Large intestine (tissue), 3 donors: ENCODE data around the gene GRK5. TPM values are rescaled to one million over a fixed set of nuclear protein-coding genes. Genes with fewer than 3 reads are reported as not detected.

ENCODE experiments used
- DNase-seq, 2 donors: peaks; one replicate each; pipeline versions ENCODE4 v3.0.0 to v3.0.0-alpha.2; 2013
- H3K27ac ChIP-seq: one replicate; pipeline ENCODE4 v1.5.1; 2013; ENCODE audit warnings: low read length
- H3K27me3 ChIP-seq: 2 replicates; pipeline ENCODE4 v1.6.1; 2013; ENCODE audit warnings: low read length; ENCODE audit not compliant: control insufficient read depth, insufficient read depth
- H3K36me3 ChIP-seq: 2 replicates; pipeline ENCODE4 v1.6.1; 2013; ENCODE audit warnings: low read length; ENCODE audit not compliant: control insufficient read depth, insufficient read depth
- H3K4me1 ChIP-seq: one replicate; pipeline ENCODE4 v1.6.1; 2013; ENCODE audit warnings: low read length; ENCODE audit not compliant: control insufficient read depth, insufficient read depth
- H3K4me3 ChIP-seq: one replicate; pipeline ENCODE4 v1.5.1; 2013; ENCODE audit warnings: low read length
- H3K9me3 ChIP-seq: one replicate; pipeline ENCODE4 v1.6.1; 2013; ENCODE audit warnings: mild to moderate bottlenecking, low read depth, low read length, moderate library complexity; ENCODE audit not compliant: control insufficient read depth
- WGBS: methylation state at CpG from one replicate; pipeline ENCODE4 v1.1.5; 2013; ENCODE audit warnings: low lambda C conversion rate; ENCODE audit not compliant: insufficient coverage; 5-methylcytosine and 5-hydroxymethylcytosine counted together
- polyA plus RNA-seq: library from polyadenylated mRNA; unstranded; fragments of 120-200 nt; gene quantifications from one replicate; pipeline ENCODE4 v1.2.1, GENCODE V29; 2013

Gene GRK5
- polyA plus RNA-seq, 1 donor, result 38.8 TPM

- H3K4me1 ChIP-seq, result peaks cover 15% of the 10 kb centered on the region
Observed at GRCh38 chr10:119364645-119365600, 157.6 kb downstream of the GRK5 start.

GRCh38 chr10:119365773-119366599 lies 158.6 kb downstream of the GRK5 start:
- H3K4me1 ChIP-seq, result peaks cover 15% of the 10 kb centered on the region
- H3K4me3 ChIP-seq, result no peak overlapping the region
- no peaks in the 10 kb centered on the region for H3K27me3 ChIP-seq
- no peak for DNase-seq
- H3K27ac ChIP-seq, result no peak overlapping the region
- no peaks in the 10 kb centered on the region for H3K9me3 ChIP-seq
- WGBS, result no CpG with 5 or more reads among the region's 12 CpGs
- no peaks in the 10 kb centered on the region for H3K36me3 ChIP-seq

More at GRCh38 chr10:119364645-119365600, 157.6 kb downstream of the GRK5 start:
- WGBS, result 43% methylated on average over 4 of the region's 11 CpGs
- Histone ChIP-seq H3K36me3 (no peaks in the 10 kb centered on the region), H3K27me3 (no peaks in the 10 kb centered on the region), H3K4me3 (no peak overlapping the region), H3K9me3 (peaks cover 6% of the 10 kb centered on the region), H3K27ac (no peak overlapping the region)
- no peak for DNase-seq

DNA sequence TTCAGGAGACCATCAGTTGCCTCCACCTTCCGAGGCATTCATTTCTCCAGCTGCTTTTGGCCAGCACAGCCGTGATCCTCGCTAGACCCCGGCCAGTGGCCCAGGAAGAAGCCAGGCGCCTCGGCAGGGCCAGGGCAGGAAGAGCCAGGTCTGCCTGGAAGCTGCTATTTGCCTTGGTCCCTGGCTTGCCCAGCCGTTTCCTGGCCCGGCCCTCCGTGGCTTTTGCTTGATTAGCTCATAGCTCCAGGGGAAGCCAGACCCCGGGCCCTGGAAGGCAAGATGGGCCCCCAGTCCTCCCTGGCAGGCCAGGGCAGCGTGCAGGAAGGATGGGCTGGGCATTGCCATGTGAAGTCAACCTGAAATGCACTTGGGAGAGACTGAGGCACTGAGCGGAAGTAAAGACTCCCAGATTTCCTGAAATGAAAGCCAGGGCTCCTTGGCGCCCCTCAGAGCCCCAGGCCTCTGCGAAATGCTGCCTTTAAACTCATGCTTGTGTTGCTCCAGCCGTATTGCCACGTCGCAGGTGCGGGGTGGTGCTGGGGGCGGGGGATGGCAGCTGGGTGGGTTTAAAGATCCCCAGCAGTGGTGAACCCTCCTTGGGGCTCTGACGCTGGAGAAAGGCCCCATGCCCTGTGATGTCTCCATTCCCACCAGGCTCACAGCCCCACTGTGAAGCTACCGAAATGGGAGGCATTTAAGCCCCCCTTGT lies 160.6 kb downstream of the GRK5 start:
- no CpG with 5 or more reads among the region's 21 CpGs for WGBS
- no peak for DNase-seq
- no peaks in the 10 kb centered on the region for H3K9me3 ChIP-seq
- H3K27ac ChIP-seq, result no peak overlapping the region
- no peaks in the 10 kb centered on the region for H3K27me3 ChIP-seq
- no peaks in the 10 kb centered on the region for H3K36me3 ChIP-seq
- H3K4me3 ChIP-seq, result no peak overlapping the region
- H3K4me1 ChIP-seq, result no peaks in the 10 kb centered on the region

DNA sequence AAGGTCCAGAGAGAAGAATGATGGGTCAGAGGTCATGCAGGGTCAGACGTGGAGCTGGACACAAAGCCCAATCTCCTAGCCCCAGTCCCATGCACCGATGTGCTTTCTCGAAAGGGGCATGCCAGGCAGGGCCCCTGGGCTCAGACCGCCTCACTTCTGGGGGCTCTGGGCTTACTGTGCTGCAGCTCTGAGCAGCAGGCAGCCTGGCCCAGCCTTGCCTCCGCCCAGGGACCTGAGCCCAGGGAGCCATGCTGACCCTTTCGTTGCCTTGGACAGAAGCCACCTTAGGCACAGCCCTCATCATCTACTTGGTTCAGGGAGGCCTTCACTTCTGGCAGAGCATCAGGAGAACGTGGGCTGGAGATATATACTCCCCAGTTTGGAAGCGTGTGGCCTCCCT lies 161.2 kb downstream of the GRK5 start:
- H3K36me3 ChIP-seq, result no peaks in the 10 kb centered on the region
- no peaks in the 10 kb centered on the region for H3K4me1 ChIP-seq
- H3K4me3 ChIP-seq, result no peak overlapping the region
- H3K9me3 ChIP-seq, result no peaks in the 10 kb centered on the region
- H3K27me3 ChIP-seq, result no peaks in the 10 kb centered on the region
- H3K27ac ChIP-seq, result peak overlapping the region; percentile 8
- no CpG with 5 or more reads among the region's 8 CpGs for WGBS
- DNase-seq, result no peak

DNA sequence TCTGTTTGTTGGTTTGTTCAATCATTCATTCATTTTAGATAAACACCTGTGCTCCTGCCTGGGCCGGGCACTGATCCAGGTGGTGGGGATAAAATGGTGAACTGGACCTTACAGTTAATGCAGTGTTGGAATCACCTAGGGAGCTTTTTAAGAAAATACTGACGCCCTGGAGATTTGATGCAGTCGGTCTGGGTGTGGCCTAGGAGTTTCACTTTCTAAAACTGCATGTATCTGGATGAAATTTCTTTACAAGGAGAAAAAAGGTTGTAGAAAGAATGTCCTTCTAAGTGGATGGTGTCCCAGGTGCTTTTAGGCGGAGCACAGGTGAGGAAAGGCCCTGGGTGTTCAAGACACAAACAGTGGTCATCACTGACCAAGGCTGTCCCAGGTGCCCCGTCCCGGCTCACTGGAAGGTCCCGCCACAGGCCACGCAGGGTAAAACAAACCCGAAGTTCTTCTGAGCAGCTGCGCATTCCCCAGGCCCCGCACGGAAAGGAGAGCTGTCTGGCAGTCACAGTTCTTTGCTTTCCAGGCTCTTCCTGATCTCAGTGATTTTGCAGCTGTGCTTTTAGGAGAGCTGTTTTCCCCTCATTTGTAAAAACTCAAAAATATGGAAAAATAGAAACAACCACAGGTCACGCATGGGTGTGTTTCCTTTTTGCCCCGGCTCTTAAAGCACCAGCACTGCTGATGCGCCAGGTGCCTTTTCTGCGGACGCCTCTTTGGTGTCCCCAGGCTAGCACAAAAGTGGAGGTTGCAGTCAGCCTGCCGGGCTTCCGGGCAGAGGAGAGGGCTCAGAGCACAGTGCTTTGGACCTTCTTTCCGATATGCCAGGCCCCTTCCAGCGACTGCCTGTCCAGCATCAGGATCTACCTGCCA lies 161.9 kb downstream of the GRK5 start:
- no peaks in the 10 kb centered on the region for H3K36me3 ChIP-seq
- DNase-seq, result no peak
- H3K27ac ChIP-seq, result peak overlapping the region; percentile 42
- H3K9me3 ChIP-seq, result no peaks in the 10 kb centered on the region
- no CpG with 5 or more reads among the region's 21 CpGs for WGBS
- no peak overlapping the region for H3K4me3 ChIP-seq
- no peaks in the 10 kb centered on the region for H3K4me1 ChIP-seq
- no peaks in the 10 kb centered on the region for H3K27me3 ChIP-seq

- no CpG with 5 or more reads among the region's 16 CpGs for WGBS
- Histone ChIP-seq H3K4me1 (no peaks in the 10 kb centered on the region), H3K27ac (peak overlapping the region; percentile 42)
Observed at GRCh38 chr10:119370111-119370741, 162.9 kb downstream of the GRK5 start.

GRCh38 chr10:119370972-119371703 lies 163.8 kb downstream of the GRK5 start:
- H3K4me1 ChIP-seq, result no peaks in the 10 kb centered on the region
- H3K36me3 ChIP-seq, result no peaks in the 10 kb centered on the region
- no CpG with 5 or more reads among the region's 24 CpGs for WGBS
- H3K4me3 ChIP-seq, result no peak overlapping the region
- no peaks in the 10 kb centered on the region for H3K9me3 ChIP-seq
- DNase-seq, result no peak
- no peaks in the 10 kb centered on the region for H3K27me3 ChIP-seq
- H3K27ac ChIP-seq, result no peak overlapping the region

More at GRCh38 chr10:119370111-119370741, 162.9 kb downstream of the GRK5 start:
- H3K27me3 ChIP-seq, result no peaks in the 10 kb centered on the region
- no peaks in the 10 kb centered on the region for H3K36me3 ChIP-seq
- no peak for DNase-seq
- no peaks in the 10 kb centered on the region for H3K9me3 ChIP-seq
- no peak overlapping the region for H3K4me3 ChIP-seq

- Histone ChIP-seq H3K4me1 (no peaks in the 10 kb centered on the region), H3K27me3 (no peaks in the 10 kb centered on the region), H3K4me3 (no peak overlapping the region), H3K36me3 (no peaks in the 10 kb centered on the region), H3K27ac (no peak overlapping the region), H3K9me3 (no peaks in the 10 kb centered on the region)
- no peak for DNase-seq
- WGBS, result no CpG with 5 or more reads among the region's 7 CpGs
Observed at GRCh38 chr10:119371704-119372663, 164.6 kb downstream of the GRK5 start.
